OCI-LY1 (cell line): Measurements from ENCODE around the gene LIN52.

Experiments
- H2AFZ ChIP-seq: fragments of 200-600 bp; sonication (generic), shearing (Covaris generic); 2 replicates; pipeline ENCODE4 v1.6.0; 2014; ENCODE audit warnings: antibody characterized with exemption, mild to moderate bottlenecking, low read length
- H3F3A ChIP-seq: fragments of 200-600 bp; sonication (generic), shearing (Covaris generic); 2 replicates; pipeline ENCODE4 v1.6.0; 2014; ENCODE audit warnings: mild to moderate bottlenecking, antibody characterized with exemption, low read length, moderate library complexity; ENCODE audit not compliant: insufficient read depth
- H3K27ac ChIP-seq: fragments of 200-600 bp; sonication (generic); 2 replicates; pipeline ENCODE4 v1.5.1; 2014; ENCODE audit warnings: low read length, mixed run types, mild to moderate bottlenecking, low read depth; ENCODE audit not compliant: poor library complexity, severe bottlenecking
- H3K27me3 ChIP-seq: fragments of 200-600 bp; sonication (generic); 2 replicates; pipeline ENCODE4 v1.6.0; 2014; ENCODE audit warnings: antibody characterized with exemption, mild to moderate bottlenecking, low read length, moderate library complexity; ENCODE audit not compliant: insufficient read depth
- H3K36me3 ChIP-seq: fragments of 200-600 bp; sonication (generic); 2 replicates; pipeline ENCODE4 v1.6.1; 2014; ENCODE audit warnings: mild to moderate bottlenecking, antibody characterized with exemption, low read length, moderate library complexity, mixed read lengths; ENCODE audit not compliant: insufficient read depth
- H3K4me1 ChIP-seq: fragments of 200-600 bp; sonication (generic); 2 replicates; pipeline ENCODE4 v1.5.1; 2014; ENCODE audit warnings: mild to moderate bottlenecking, low read length, moderate library complexity; ENCODE audit not compliant: insufficient read depth, severe bottlenecking
- H3K4me2 ChIP-seq: fragments of 200-600 bp; sonication (generic), shearing (Covaris generic); 2 replicates; pipeline ENCODE4 v1.6.1; 2014; ENCODE audit warnings: low read length
- H3K4me3 ChIP-seq: fragments of 200-600 bp; sonication (generic); 2 replicates; pipeline ENCODE4 v1.5.1; 2014; ENCODE audit warnings: low read length, low read depth, mild to moderate bottlenecking, mixed read lengths; ENCODE audit not compliant: poor library complexity, severe bottlenecking
- H3K79me2 ChIP-seq: fragments of 200-600 bp; shearing (Covaris generic); 2 replicates; pipeline ENCODE4 v1.6.1; 2016; ENCODE audit warnings: mixed run types, low read length, mixed read lengths; ENCODE audit not compliant: insufficient read depth
- H3K9ac ChIP-seq: fragments of 200-600 bp; sonication (generic), shearing (Covaris generic); 2 replicates; pipeline ENCODE4 v1.6.1; 2014; ENCODE audit warnings: mild to moderate bottlenecking, low read length, mixed read lengths
- H3K9me2 ChIP-seq: fragments of 200-600 bp; sonication (generic), shearing (Covaris generic); 2 replicates; pipeline ENCODE4 v1.6.1; 2014; ENCODE audit warnings: low read depth, mild to moderate bottlenecking, low read length, mixed read lengths
- H3K9me3 ChIP-seq: fragments of 200-600 bp; shearing (Covaris generic); 2 replicates; pipeline ENCODE4 v1.6.1; 2014; ENCODE audit warnings: low read length, mixed read lengths
- H4K20me1 ChIP-seq: fragments of 200-600 bp; sonication (generic), shearing (Covaris generic); 2 replicates; pipeline ENCODE4 v1.6.0; 2016; ENCODE audit warnings: mild to moderate bottlenecking, low read length; ENCODE audit not compliant: insufficient read depth
- EZH2 ChIP-seq: fragments of 200-600 bp; sonication (generic), shearing (Covaris generic); IDR thresholded peaks from 2 replicates; pipeline ENCODE4 v1.8.0; 2017; ENCODE audit warnings: borderline replicate concordance, mixed run types, mild to moderate bottlenecking, antibody characterized with exemption, low read length, moderate library complexity, mixed read lengths
- TF ChIP-seq, protein P1 (sequence below): fragments of 200-600 bp; sonication (generic), shearing (Covaris generic); IDR thresholded peaks from 2 replicates; pipeline ENCODE4 v1.5.1; 2017; ENCODE audit warnings: mild to moderate bottlenecking, antibody characterized with exemption, low read length, moderate library complexity, mixed read lengths

The LIN52 gene

DNA sequence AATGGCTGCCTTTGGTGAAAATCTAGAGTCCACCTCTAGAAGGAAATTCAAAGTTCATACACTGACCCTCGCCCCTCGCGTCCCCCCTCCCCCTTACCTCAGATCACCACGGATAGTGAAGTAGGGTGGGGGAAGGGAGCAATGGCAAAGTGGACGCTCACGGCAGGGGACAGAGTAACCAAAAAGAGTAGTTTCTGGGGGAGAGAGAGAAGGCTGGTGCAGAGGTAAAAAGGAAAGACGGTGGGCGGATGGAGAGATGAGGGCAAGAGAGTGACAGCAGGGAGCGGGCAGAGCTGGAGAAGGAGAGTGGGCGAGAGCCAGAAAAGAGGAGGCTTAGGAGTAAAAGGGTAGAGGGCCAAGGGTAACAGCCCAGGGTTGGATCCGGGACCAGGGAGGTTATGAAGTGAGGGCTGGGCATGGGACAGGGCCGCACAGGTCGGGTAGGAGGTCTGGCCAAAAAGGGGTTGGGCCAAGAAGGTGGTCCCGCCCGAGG is 926 bp upstream of the LIN52 start:
- no peak overlapping the region for H3K27ac ChIP-seq
- no peaks in the 10 kb centered on the region for H3K27me3 ChIP-seq
- H4K20me1 ChIP-seq, result no peaks in the 10 kb centered on the region
- no peak overlapping the region for H2AFZ ChIP-seq
- no peaks in the 10 kb centered on the region for H3K9me3 ChIP-seq
- peak overlapping the region; percentile 86 for H3K4me3 ChIP-seq
- no peaks in the 10 kb centered on the region for H3K9me2 ChIP-seq
- TF ChIP-seq EZH2, result no peak
- TF ChIP-seq, protein P1, sequence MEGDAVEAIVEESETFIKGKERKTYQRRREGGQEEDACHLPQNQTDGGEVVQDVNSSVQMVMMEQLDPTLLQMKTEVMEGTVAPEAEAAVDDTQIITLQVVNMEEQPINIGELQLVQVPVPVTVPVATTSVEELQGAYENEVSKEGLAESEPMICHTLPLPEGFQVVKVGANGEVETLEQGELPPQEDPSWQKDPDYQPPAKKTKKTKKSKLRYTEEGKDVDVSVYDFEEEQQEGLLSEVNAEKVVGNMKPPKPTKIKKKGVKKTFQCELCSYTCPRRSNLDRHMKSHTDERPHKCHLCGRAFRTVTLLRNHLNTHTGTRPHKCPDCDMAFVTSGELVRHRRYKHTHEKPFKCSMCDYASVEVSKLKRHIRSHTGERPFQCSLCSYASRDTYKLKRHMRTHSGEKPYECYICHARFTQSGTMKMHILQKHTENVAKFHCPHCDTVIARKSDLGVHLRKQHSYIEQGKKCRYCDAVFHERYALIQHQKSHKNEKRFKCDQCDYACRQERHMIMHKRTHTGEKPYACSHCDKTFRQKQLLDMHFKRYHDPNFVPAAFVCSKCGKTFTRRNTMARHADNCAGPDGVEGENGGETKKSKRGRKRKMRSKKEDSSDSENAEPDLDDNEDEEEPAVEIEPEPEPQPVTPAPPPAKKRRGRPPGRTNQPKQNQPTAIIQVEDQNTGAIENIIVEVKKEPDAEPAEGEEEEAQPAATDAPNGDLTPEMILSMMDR, result no peak
- peak overlapping the region; percentile 85 for H3K4me2 ChIP-seq
- H3K79me2 ChIP-seq, result peaks cover 21% of the 10 kb centered on the region; the same call in 1 of the 2 replicates
- H3K4me1 ChIP-seq, result peaks cover 24% of the 10 kb centered on the region
- no peaks in the 10 kb centered on the region for H3K36me3 ChIP-seq
- no peaks in the 10 kb centered on the region for H3F3A ChIP-seq
- peak overlapping the region; percentile 67 for H3K9ac ChIP-seq

DNA sequence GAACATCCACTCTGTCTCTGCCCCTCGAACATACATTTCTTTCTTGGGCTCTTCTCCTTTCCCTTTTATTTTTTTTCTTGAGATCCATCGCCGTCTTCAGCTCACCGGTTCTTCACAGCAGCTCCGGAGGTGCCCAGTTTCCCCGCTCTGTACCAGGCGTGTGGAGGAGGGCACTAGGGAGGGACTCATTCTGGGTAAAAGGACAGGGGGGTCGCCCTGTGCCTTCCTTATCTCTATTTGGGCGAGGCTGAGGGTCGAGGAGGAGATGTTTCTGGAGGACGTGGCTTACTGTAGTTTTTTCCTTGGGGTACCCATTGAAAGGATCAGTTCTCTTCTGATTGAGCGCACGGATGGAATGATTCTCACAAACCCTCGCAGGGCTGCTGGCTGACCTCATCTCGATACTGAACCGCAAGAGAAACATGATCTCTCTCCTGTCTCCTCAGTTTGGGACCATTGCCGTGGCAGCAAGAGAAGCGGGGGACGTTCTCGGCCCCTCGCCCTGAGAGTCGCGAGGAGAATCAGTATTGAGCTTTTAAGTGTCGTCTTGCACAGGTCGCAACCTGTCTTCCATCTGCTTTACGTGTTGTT is 386 bp downstream of the LIN52 start:
- Histone ChIP-seq H3K4me2 (peak overlapping the region; percentile 95), H3K4me1 (peaks cover 24% of the 10 kb centered on the region), H3K9ac (peak overlapping the region; percentile 85), H3K27ac (no peak overlapping the region), H4K20me1 (no peaks in the 10 kb centered on the region), H3K36me3 (no peaks in the 10 kb centered on the region), H3K27me3 (no peaks in the 10 kb centered on the region), H3K9me3 (no peaks in the 10 kb centered on the region), H3K79me2 (peaks cover 23% of the 10 kb centered on the region; the same call in 1 of the 2 replicates), H3K9me2 (no peaks in the 10 kb centered on the region), H2AFZ (no peak overlapping the region), H3K4me3 (peak overlapping the region; percentile 86), H3F3A (no peaks in the 10 kb centered on the region)
- TF ChIP-seq, protein P1, result no peak
- no peak for TF ChIP-seq EZH2

DNA sequence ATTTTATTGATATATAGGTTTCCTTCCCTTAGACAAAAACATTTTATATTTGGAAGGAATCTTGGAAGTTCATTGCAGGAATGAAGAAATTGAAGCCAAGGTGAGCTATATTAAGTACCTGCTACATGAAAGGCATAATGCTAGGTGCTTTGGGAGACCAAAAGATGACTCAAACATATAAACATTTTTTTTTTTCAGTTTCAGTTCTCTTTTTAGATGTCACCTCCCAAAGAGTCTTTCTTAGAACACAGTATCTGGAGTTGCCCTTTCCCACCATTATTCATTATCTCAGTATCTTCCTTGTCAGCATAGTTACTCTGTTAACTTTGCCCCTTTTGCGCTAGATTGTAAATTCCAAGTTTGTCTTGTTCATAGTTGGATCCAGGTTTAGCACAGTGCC is 1.1 kb downstream of the LIN52 start:
- no peaks in the 10 kb centered on the region for H3K9me3 ChIP-seq
- no peaks in the 10 kb centered on the region for H3K9me2 ChIP-seq
- peak overlapping the region; percentile 95 for H3K4me2 ChIP-seq
- peak overlapping the region; percentile 85 for H3K9ac ChIP-seq
- no peaks in the 10 kb centered on the region for H3F3A ChIP-seq
- H3K27ac ChIP-seq, result no peak overlapping the region
- no peak overlapping the region for H2AFZ ChIP-seq
- H3K27me3 ChIP-seq, result no peaks in the 10 kb centered on the region
- H3K4me3 ChIP-seq, result peak overlapping the region; percentile 86
- H3K4me1 ChIP-seq, result peaks cover 24% of the 10 kb centered on the region
- no peaks in the 10 kb centered on the region for H4K20me1 ChIP-seq
- peaks cover 23% of the 10 kb centered on the region; the same call in 1 of the 2 replicates for H3K79me2 ChIP-seq
- peaks cover under 1% of the 10 kb centered on the region; the same call in 1 of the 2 replicates for H3K36me3 ChIP-seq
- TF ChIP-seq EZH2, result no peak
- TF ChIP-seq, protein P1, result no peak
